GM19455 (cell line): ENCODE data around the gene CHEK2.
A peak's percentile ranks its signal among the peaks of the same experiment; 100 is the strongest.
"Not testable (repeated sequence)": the region's sequence is repeated elsewhere in the genome, so short reads cannot be mapped to it uniquely, and the experiment has no call there.

Experiments used
- ATAC-seq: cut with Tn5 transposase; IDR thresholded peaks from one replicate; pipeline ENCODE4 v1.9.1; 2021; ENCODE audit not compliant: unreplicated experiment

CHEK2 gene

DNA sequence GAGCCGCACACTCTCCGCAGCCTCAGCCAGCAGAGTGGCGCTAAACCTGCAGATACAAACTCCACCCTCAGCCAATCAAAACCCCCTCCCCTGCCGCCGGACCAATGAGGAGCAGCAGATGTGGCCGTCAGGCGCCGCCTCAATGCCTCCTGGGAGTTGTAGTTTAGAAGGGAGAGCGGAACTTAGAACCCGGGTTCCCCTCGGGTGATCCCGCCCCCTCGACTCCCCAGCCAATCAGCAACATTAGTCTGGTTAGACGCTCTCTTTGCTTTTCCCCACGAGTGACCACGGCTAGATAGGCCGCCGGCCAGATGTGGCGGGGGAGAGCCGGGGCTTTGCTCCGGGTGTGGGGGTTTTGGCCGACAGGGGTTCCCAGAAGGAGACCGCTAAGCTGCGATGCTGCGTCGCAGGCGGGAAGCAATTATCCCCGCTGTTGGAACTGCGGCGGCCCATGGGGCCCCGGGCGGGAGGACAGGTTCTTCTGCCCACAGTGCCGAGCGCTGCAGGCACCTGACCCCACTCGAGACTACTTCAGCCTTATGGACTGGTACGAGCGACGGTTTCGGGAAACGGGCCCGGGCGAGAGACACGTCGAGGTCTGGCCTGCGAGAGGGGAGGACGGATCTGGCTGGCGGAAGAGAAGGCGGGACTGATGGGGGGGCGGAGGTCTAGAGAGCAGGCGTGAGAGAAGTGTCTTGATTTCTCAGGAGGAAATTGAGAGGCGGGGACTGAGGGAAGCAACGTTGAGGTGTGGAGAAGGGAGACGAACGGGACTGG lies at the start of gene CHEK2, which contains the start of gene HSCB:
CHEK2 (minus strand) TSS at position 36 of the 777 bp plus-strand sequence. CDS start 7,099 bp downstream, outside the sequence.
HSCB (plus strand) TSS at position 255 of the 777 bp plus-strand sequence; CDS start at position 312, 57 bp downstream.
- ATAC-seq = peak; percentile 88

DNA sequence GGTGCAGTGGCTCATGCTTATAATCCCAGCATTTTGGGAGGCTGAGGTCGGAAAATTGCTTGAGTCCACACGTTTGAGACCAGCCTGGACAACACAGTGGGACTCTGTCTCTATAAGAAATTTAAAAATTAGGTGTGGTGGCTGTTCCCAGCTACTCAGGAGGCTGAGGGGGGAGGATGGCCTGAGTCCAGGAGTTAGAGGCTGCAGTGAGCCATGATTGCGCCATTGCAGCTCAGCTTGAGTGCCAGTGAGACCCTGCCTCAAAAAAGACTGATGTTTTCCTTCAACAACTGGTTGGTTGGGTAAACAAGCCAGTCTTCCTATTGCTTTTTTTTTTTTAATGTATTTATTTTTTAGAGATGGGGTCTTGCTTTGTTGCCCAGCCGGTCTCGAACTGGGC lies 49.5 kb upstream of the CHEK2 start:
- ATAC-seq = no peak

DNA sequence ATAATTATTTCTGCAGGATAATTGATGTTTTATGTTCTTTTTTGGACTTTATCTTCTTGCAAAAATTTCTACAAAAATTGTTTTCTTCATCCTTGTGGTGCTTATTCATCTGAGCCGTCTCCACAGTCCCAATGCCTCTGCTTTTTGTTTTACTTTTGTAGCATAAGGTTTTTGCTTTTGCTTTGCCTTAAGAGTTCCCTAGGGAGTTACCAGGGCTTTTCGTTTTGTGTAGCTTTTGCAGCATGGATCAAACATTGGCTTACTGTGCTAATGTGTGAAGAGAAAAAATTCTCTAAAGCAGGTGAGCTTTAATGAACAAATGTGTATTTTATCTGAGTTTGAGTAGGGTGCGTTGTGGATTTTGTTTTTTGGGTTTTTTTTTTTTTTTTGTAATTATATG lies 47.0 kb upstream of the CHEK2 start:
- ATAC-seq = no peak

DNA sequence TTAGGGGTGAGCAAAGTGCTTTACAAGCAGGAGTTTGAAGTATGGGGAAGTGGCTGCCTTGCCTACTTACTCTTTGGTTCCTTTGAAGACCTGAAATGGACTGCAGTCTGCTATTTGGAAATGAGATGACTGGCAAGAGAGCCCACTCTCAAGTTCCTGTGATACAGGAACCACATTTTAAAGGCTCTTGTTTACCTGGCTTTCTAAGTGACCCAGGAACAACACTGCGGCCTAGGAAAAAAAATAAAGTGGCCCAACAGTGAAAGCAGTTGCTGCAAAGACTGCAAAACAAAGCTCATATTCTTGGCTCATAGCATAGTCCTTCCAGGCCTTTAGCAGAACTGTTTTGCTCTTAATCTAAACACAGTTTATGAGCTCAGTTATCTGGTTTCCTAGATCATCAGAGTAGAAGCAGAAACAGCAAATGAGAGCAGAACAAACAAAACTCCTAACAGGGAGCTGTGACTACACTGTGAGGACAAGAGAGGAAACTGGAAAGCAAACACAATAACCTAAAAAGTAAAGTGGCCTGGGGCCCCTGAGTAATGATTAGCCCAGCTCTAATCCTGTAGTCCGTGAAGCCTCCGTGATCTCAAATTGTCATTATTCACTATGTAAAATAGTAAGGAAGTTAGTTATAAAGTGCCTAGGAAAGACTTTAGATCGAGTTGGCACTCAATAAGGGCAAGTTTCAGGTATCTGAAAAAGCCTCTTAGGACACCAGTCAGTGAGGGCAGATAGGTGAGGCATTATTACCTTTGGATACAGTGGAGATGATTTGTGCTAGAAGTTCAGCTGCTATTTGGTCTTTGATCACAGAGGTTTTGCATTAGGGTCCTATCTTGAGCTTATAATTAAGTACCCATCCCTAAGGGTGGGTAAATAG lies 42.4 kb upstream of the CHEK2 start:
- no peak for ATAC-seq

DNA sequence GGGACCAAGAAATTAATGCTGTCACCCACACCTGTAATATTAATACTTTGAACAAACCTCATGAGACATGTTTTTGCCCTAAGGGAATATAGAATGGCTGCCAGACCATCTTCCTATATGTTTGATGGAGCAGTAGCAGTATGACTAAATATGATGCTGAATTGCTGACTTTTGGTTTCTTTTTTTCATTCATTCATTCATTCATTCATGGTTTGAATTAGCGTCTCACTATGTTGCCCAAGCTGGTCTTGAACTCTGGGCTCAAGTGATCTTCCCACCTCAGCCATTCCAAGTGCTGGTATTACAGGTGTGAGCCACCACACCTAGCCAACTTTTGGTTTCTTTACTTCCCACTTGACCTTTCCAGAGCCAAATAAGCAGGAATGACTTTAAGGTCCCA lies 38.7 kb upstream of the CHEK2 start:
- ATAC-seq = no peak

DNA sequence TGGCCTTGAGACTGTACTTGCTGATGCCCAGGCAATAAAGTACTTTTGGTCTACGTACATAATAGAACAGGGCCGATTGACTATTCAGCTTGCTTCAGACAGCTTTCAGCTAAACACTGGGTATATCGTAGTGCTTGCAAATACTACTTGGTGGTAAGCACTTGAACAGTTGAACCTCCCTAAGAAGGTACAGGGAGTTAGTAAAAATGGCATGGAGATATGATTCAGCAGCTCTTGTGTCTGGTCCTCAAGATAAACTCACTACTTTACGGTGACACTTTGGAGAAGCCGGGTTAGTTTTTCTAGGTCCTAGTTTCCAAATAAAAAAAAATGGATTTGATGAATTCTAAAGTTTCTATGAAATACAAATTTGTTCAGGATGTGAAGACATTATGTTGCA lies 38.2 kb upstream of the CHEK2 start:
- ATAC-seq = no peak

DNA sequence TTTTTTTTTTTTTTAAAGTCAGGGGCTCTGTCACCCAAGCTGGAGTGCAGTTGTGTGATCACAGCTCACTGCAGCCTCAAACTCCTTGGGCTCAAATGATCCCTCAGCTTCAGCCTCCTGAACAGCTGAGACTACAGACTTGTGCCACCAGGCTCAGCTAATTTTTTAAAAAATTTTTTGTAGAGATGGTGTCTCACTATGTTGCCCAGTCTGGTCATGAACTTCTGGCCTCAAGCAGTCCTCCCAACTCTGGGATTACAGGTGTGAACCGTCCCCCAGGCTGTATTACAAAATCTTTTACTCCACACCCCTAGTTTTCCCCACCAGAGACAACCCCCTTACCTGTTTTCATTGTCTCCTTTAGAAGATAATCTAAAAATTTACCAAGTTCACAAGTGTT lies 32.8 kb upstream of the CHEK2 start:
- ATAC-seq = no peak

DNA sequence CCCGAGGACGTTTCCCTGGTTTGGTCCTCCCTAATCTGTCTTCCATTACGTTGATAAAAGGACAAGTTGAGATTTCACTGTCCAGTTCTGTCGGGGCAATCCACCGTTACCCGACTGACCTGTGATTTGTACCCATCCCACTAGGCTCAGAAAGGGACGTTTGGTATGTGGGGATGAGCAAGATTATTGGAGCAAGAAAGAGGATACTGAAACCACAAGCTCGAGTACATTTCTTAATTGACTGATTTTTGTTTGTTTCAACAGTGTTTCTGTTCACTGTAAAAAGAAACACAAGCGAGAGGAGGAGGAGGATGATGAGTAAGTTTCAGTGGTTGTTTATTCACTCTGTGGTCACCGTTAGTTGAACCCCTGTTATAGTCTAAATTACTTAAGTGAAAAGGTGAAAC lies 31.8 kb upstream of the CHEK2 start:
- peak; percentile 21 for ATAC-seq

DNA sequence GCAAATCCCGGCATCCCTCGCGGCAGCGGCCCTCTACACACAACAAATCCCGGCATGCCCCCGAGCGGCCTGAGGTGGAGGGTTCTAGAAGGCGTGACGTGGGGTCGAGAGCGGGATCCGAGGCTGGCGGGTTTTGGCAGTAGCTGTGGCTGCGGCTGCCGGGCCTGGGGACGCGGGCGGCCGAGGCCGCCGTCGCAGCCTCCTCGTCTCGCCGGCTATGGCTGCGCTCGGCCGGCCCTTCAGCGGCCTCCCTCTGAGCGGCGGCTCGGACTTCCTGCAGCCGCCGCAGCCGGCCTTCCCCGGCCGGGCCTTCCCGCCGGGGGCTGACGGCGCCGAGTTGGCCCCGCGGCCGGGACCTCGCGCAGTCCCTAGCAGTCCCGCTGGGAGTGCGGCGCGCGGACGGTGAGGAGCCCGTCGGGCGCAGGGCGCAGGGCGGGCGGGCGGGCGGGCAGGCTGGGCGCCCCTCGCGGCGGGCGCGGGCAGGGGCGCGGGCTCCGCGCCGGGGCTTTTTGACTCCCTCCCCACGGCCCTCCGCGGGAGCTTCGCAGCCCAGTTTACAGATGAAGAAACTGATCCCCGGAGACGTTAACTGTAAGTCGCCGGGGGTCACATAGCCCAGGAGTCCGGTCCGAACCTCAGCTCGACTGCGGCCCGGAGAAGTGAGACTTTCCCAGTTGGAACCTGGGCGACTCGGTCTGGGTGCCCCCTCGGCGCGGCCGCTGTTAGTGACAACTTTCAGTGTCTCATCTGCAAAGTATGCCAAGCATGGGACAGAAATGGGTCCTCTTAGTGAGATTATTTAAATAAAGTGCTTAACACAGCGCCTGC lies 31.2 kb upstream of the CHEK2 start, which contains the start of gene CCDC117:
CCDC117 (plus strand) TSS at position 63 of the 828 bp plus-strand sequence; CDS start at position 218, 155 bp downstream.
- peak; percentile 85 for ATAC-seq

DNA sequence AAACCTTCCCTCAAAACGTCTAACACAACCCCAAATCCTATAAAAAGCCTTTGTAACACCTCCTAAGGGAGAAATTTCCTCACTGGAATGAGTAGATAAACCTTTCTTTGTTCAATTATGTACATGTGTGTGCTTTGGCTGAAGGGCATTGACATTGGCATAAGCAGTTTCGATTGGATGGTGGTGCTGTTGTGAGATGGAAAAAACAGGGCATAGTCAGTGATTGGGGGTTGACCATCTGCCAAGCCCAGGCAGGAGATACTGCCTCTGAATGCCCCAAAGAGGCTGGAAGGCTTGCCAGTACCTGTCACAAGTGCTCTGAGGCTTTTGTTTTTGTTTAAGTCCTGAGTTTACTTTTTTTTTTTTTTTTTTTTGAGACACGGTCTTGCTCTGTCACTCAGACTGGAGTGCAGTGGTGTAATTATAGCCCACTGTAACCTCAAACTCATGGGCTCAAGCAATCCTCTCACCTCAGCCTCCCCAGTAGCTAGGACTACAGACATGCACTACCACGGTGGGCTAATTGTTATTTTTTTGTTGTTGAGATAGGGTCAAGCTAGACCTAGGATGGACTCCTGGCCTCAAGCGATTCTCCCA lies 29.7 kb upstream of the CHEK2 start:
- ATAC-seq = no peak

DNA sequence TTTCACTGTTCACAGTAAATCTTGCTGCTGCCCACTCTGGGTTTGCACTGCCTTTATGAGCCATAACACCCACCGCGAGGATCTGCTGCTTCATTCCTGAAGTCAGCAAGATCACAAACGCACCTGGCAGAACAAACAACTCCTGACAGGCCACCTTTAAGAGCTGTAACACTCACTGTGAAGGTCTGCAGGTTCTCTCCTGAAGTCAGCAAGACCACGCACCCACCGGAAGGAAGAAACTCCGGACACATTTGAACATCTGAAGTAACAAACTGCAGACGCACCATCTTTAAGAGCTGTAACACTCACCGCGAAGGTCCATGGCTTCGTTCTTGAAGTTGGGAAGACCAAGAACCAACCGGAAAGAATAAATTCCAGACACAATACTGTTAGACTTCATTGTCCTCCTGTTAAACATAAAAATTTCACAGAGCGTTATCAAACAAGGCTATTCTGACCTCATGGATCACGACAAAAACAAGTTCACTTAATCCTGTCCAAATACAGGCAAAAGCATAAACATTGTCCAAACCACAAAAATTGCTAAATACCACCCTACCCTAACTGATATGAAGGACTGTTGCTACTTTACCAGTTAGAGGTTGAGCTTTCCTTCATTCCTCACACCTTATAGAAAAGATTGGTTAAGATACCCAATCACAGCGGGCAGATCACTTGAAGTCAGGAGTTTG lies 27.9 kb upstream of the CHEK2 start:
- no peak for ATAC-seq

DNA sequence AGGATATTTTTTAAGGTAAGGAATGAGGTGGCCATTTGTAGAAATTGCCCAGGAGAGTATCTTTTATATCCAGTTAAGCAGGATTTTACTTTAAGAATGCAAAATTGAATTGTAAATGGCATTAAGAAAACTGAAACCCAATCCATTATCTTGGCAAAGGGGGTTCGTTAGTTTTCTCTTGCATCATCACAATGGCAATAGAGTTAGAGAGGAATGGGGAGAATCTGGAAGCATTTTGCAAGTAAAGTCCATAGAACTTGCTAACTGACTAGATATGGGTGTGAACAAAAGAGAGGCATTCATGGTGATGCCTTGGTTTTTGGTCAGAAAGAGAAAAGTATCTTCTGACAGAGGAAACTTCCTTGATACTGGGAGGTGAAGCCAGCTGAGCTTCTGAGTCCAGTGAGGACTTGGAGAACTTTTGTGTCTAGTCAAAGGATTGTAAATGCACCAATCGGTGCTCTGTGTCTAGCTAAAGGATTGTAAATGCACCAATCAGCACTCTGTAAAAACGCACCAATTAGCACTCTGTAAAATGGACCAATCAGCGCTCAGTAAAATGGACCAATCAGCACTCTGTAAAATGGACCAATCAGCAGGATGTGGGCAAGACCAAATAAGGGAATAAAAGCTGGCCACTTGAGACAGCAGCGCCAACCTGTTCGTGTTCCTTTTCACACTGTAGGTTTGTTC lies 27.2 kb upstream of the CHEK2 start:
- ATAC-seq = no peak

DNA sequence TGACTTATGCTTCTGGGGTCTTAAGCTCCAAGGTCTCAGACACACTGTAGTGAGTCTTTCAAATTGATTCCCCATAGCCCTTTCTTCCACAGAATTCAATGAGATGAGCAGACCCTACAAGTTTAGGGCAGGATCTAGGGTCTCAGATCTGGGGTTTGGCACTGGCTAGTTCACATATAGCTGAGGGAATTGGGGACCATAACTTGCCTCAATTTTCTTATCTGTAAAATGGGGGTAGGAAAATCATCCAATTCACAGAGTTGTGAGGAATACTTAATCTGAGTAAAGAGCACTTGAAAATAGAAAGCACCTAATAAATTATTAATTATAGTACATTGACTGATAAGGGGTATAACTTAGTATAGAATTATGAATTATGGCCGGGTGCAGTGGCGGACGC lies 25.0 kb upstream of the CHEK2 start:
- ATAC-seq = no peak

DNA sequence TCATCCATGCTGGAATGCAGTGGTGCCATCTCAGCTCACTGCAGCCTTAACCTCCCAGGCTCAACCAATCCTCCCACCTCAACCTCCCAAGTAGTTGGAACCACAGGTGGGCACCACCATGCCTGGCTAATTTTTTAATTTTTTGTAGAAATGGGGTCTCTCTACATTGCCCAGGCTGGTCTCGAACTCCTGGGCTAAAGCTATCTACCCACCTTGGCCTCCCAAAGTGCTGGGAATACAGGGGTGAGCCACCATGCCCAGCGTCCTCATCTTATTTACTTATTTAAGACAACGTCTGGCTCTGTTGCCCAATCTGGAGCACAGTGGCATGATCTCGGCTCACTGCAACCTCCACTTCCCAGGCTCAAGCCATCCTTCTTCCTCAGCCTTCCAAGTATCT lies 20.4 kb upstream of the CHEK2 start:
- ATAC-seq = not testable (repeated sequence)

DNA sequence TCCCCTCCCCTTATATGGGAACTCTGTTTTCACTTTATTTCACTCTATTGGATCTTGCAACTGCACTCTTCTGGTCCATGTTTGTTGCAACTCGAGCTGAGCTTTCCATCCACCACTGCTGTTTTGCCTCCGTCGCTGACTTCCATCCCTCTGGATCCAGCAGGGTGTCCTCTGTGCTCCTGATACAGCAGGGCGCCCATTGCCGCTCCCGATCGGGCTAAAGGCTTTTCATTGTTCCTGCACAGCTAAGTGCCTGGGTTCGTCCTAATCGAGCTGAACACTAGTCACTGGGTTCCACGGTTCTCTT lies 19.8 kb upstream of the CHEK2 start:
- ATAC-seq = no peak

DNA sequence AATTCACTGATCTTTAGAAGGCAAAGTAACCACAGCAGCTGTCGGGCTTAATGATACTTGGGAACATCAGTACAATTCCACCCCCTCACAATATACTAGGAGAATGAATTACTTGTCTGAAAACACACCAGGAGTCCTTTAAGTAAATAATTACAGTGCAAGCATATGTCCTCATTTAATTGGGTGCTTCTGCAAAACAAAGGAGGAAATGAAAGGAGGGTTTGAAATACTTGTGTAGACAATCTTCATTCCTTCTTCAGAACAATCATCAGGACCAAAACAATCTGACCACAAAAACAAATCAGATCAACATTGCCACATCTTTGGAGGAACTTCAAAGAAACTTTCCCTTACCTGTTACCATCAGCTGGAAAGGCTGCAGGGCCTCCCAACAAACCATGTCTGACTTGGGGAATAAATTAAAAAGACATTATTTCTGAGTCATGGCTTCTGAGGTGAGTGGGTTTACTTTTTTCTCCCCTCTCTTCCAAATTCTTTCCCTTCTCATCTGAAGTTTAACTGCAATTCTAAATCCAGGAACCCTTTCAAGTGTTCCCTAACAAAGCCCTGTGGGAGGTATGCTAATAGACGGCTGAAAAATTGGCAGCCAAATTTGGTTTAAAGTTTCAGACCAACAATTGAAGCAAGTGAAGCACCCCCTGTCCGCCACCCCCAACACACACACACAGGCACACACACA lies 18.4 kb upstream of the CHEK2 start:
- ATAC-seq = no peak

DNA sequence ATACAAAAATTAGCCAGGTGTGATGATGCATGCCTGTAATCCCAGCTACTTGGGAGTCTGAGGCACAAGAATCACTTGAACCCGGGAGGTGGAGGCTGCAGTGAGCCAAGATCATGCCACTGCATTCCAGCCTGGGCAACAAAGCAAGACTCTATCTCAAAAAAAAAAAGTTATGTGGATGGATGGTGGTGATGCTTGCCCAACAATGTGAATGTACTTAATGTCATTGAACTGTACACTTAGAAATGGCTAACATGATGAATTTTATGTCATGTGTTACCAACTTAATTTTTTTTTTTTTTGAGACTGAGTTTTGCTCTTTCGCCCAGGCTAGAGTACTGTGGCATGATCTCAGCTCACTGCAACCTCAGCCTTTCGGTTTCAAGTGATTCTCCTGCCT lies 12.9 kb upstream of the CHEK2 start:
- ATAC-seq = not testable (repeated sequence)

DNA sequence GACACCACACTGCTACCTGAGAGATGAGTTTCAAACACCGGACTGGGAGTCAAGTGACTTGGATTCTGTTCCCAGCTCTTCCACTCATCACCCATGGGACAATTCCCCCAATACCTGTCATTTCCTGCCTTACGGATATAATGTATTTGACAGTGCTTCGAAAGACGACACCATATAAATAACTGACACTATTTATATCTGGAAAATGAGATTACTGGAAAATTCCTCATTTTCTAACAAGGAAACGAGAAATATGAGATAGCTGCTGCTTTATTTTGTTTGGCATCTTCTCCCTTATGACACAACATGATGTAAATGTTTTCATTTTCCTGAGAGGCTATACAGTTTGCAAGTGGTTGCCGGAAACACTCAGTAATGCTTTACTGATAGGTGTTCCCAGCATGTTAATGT lies 8.9 kb upstream of the CHEK2 start:
- no peak for ATAC-seq

DNA sequence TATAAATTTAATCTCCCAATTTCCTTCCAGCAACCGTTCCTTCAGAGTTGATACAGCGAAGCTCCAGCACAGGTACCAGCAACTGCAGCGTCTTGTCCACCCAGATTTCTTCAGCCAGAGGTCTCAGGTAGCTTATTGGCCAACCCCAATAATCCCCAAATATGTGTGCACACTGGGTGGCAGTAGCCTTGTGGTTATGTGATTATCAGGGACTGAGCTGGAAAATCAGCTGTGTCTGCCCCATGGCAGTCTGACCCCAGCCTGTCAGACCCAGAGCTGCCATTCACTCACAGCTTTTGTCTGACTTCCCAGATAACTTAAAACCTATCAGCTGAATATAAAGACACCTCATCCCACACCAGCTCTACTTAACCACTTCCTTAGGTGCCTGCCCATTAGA lies 2.2 kb upstream of the CHEK2 start:
- no peak for ATAC-seq
